Endothelial cell of umbilical vein (primary cell): ENCODE results near the gene TMC2. TPM values are rescaled to one million over a fixed set of nuclear protein-coding genes. Genes with fewer than 3 reads are reported as not detected.

Experiments
- BruUV-seq: library from RNA; stranded (reverse); fragments of 400-500 nt; replicated peaks from 2 replicates; lab custom pipeline; 2021; lab: Mats Ljungman, UMichigan
- CTCF ChIA-PET: fragments of 300-600, 350-600 bp; sonication (Branson Sonifier 250); formaldehyde crosslinking; loops from one replicate; lab custom pipeline; 2021; ENCODE audit warnings: antibody characterized with exemption, inconsistent platforms; lab: Charles Lee
- POLR2A ChIA-PET: fragments of 300-600, 350-600 bp; sonication (Branson Sonifier 250); formaldehyde crosslinking; loops from one replicate; lab custom pipeline; 2021; ENCODE audit warnings: antibody characterized with exemption, inconsistent platforms; lab: Charles Lee
- DNase-seq: peaks from one replicate; pipeline ENCODE4 v3.0.0-alpha.2; 2011; ENCODE audit warnings: low read depth, low spot score
- FAIRE-seq: peaks from 2 replicates; lab custom pipeline; 2011; peaks lifted over from hg19 to GRCh38; lab: Jason Lieb, UNC
- H2AFZ ChIP-seq: 2 replicates; pipeline ENCODE4 v1.6.0; 2012; ENCODE audit warnings: low read depth, low read length, control low read depth, inconsistent platforms
- H3K27ac ChIP-seq: 2 replicates; pipeline ENCODE4 v1.5.1; 2011; ENCODE audit warnings: low read depth, mild to moderate bottlenecking, control low read depth, low read length, moderate library complexity; ENCODE audit not compliant: insufficient read depth
- H3K27me3 ChIP-seq, 2 experiments: 2 replicates each; pipeline versions ENCODE4 v1.6.0 to v1.6.1; 2011; ENCODE audit warnings: low read length in 2 of 2, mixed read lengths in 1 of 2; ENCODE audit not compliant: control insufficient read depth in 2 of 2, insufficient read depth in 2 of 2
- H3K36me3 ChIP-seq, 2 experiments: 2 replicates in 1 of 2; 3 replicates in 1 of 2; pipeline ENCODE4 v1.5.1; 2011; ENCODE audit warnings: low read length in 2 of 2, mild to moderate bottlenecking in 1 of 2, moderate library complexity in 1 of 2; ENCODE audit not compliant: control insufficient read depth in 2 of 2, insufficient read depth in 2 of 2; ENCODE audit errors: extremely low read depth in 1 of 2
- H3K4me1 ChIP-seq: 3 replicates; pipeline ENCODE4 v1.5.1; 2011; ENCODE audit warnings: mild to moderate bottlenecking, low read length; ENCODE audit not compliant: control insufficient read depth, insufficient read depth; ENCODE audit errors: extremely low read depth
- H3K4me2 ChIP-seq: 2 replicates; pipeline ENCODE4 v1.6.1; 2011; ENCODE audit warnings: low read length, control low read depth, mixed read lengths; ENCODE audit not compliant: insufficient read depth
- H3K4me3 ChIP-seq, 3 experiments: fragments of 200-600 bp in 1 of 3; sonication (generic), shearing (Covaris generic) in 1 of 3; replicated peaks in 1 of 3; 2 replicates each; pipeline ENCODE4 v1.5.1; 2011 to 2016; ENCODE audit warnings: control low read depth in 3 of 3, low read length in 3 of 3, mild to moderate bottlenecking in 2 of 3, inconsistent platforms in 1 of 3, low read depth in 1 of 3, moderate library complexity in 1 of 3; ENCODE audit not compliant: insufficient read depth in 1 of 3
- H3K79me2 ChIP-seq: 2 replicates; pipeline ENCODE4 v1.6.0; 2012; ENCODE audit warnings: low read length, inconsistent platforms; ENCODE audit not compliant: control insufficient read depth, insufficient read depth
- H3K9ac ChIP-seq: replicated peaks from 2 replicates; pipeline ENCODE3; 2011; ENCODE audit warnings: low read length, control low read depth; ENCODE audit not compliant: insufficient read depth; ENCODE audit errors: extremely low read depth
- H3K9me1 ChIP-seq: replicated peaks from 3 replicates; pipeline ENCODE4 v1.6.0; 2011; ENCODE audit warnings: mild to moderate bottlenecking, low read length; ENCODE audit not compliant: control insufficient read depth, insufficient read depth; ENCODE audit errors: extremely low read depth
- H3K9me3 ChIP-seq: replicated peaks from 2 replicates; pipeline ENCODE4 v1.5.1; 2012; ENCODE audit warnings: low read length, inconsistent platforms; ENCODE audit not compliant: control insufficient read depth, insufficient read depth
- H4K20me1 ChIP-seq: replicated peaks from 2 replicates; pipeline ENCODE3; 2011; ENCODE audit warnings: mild to moderate bottlenecking, low read length; ENCODE audit not compliant: control insufficient read depth, insufficient read depth; ENCODE audit errors: extremely low read depth
- CTCF ChIP-seq, 2 donors: IDR thresholded peaks; 1 replicate in 1 of 2; 2 replicates in 1 of 2; pipeline ENCODE4 v1.5.1; 2011; ENCODE audit warnings: low read length in 2 of 2, mild to moderate bottlenecking in 2 of 2, moderate library complexity in 2 of 2, control low read depth in 1 of 2, inconsistent platforms in 1 of 2, low read depth in 1 of 2; ENCODE audit not compliant: insufficient read depth in 1 of 2; ENCODE audit errors: extremely low read depth in 1 of 2
- EZH2 ChIP-seq: IDR thresholded peaks from 2 replicates; pipeline ENCODE4 v1.6.1; 2012; ENCODE audit warnings: borderline replicate concordance, low read depth, mild to moderate bottlenecking, moderate library complexity, low read length, inconsistent platforms; ENCODE audit not compliant: severe bottlenecking
- FOS ChIP-seq: IDR thresholded peaks from 2 replicates; pipeline ENCODE4 v1.6.1; 2011; ENCODE audit warnings: mild to moderate bottlenecking, low read length, moderate library complexity, borderline replicate concordance; ENCODE audit not compliant: insufficient read depth
- GATA2 ChIP-seq: IDR thresholded peaks from 2 replicates; pipeline ENCODE4 v1.7.0; 2011; ENCODE audit warnings: low read depth, mild to moderate bottlenecking, moderate library complexity, mixed read lengths, low read length; ENCODE audit not compliant: insufficient read length, insufficient read depth
- JUN ChIP-seq: IDR thresholded peaks from 2 replicates; pipeline ENCODE4 v1.6.1; 2011; ENCODE audit warnings: borderline replicate concordance, low read depth; ENCODE audit not compliant: insufficient read length, insufficient read depth
- MAX ChIP-seq: IDR thresholded peaks from 2 replicates; pipeline ENCODE4 v1.6.1; 2011; ENCODE audit not compliant: insufficient read depth, insufficient read length
- MYC ChIP-seq: IDR thresholded peaks from one replicate; pipeline ENCODE4 v1.6.1; 2011; ENCODE audit warnings: mild to moderate bottlenecking, low read depth, low read length
- POLR2A ChIP-seq: IDR thresholded peaks from 2 replicates; pipeline ENCODE4 v1.6.1; 2012; ENCODE audit warnings: low read depth, mild to moderate bottlenecking, control low read depth, low read length
- POLR2AphosphoS5 ChIP-seq: IDR thresholded peaks from 2 replicates; pipeline ENCODE4 v1.6.1; 2012; ENCODE audit warnings: low read depth, mild to moderate bottlenecking, control low read depth, low read length, moderate library complexity; ENCODE audit not compliant: insufficient read depth
- dilution Hi-C: fragments of 300-500 bp; cut with MboI; formaldehyde crosslinking; loops from one replicate; pipeline ENCODE4 v1.15.0; 2019; ENCODE audit warnings: low sequenced_read_pairs; ENCODE audit not compliant: extremely low pct_ligation_motif_present
- intact Hi-C: fragments of 100-400 bp; cut with micrococcal nuclease; formaldehyde crosslinking; loops from one replicate; pipeline ENCODE4 v1.10.0; 2022
- polyA plus RNA-seq, 4 experiments: library from polyadenylated mRNA; depleted of rRNA in 3 of 4; stranded (reverse) in 3 of 4; unstranded in 1 of 4; fragments of >200 nt; gene quantifications; 2 replicates each; pipeline versions ENCODE4 v1.2.1 to v1.2.3, GENCODE V29; 2011 to 2012; ENCODE audit warnings: missing spikeins in 1 of 4
- total RNA-seq: library from RNA; stranded (reverse); gene quantifications from 2 replicates; pipeline ENCODE4 v1.2.3, GENCODE V29; 2021

The TMC2 gene
- total and polyA plus RNA-seq, 2 donors (not counting 3 experiments of a cell fraction or from before 2014, with no cell fraction given), result not detected

GRCh38 chr20:2519115-2519809, 17.1 kb upstream of the TMC2 start:
- CTCF ChIA-PET, result interaction anchor here (0.6 to 5.5 kb wide), 2 partner anchors 8 to 10 kb away, joined by 3 to 99 read pairs; partner anchors contain the start of gene ZNF343

More at GRCh38 chr20:2519115-2519809, 17.1 kb upstream of the TMC2 start:
- no TSS peak for BruUV-seq
- H3K79me2 ChIP-seq, result no peaks in the 10 kb centered on the region
- no peaks in the 10 kb centered on the region for H4K20me1 ChIP-seq
- no peak overlapping the region for H3K27ac ChIP-seq
- DNase-seq, result no peak
- H3K9me3 ChIP-seq, result no peaks in the 10 kb centered on the region
- dilution Hi-C loops, result no loop called here
- TF ChIP-seq CTCF (IDR thresholded peaks at IDR 0.05; ENCODE audit: extremely low read depth in 1 of 2, insufficient read depth in 1 of 2, low read depth in 1 of 2, low read length in 2 of 2), result no peak
- no peak for TF ChIP-seq POLR2AphosphoS5
- TF ChIP-seq EZH2, result no peak
- no peak for TF ChIP-seq JUN
- no peak for TF ChIP-seq FOS
- no peak for TF ChIP-seq GATA2
- no peak for TF ChIP-seq MAX
- no peak for TF ChIP-seq MYC
- TF ChIP-seq POLR2A, result no peak
- intact Hi-C loops, result no loop called here
- H3K4me2 ChIP-seq, result no peak overlapping the region
- H2AFZ ChIP-seq, result no peak overlapping the region
- POLR2A ChIA-PET, result no interaction called here
- H3K4me1 ChIP-seq, result peaks cover 3% of the 10 kb centered on the region
- no peak for FAIRE-seq
- no peak overlapping the region for H3K9ac ChIP-seq
- no peak overlapping the region for H3K4me3 ChIP-seq
- no peaks in the 10 kb centered on the region for H3K9me1 ChIP-seq
- H3K27me3 ChIP-seq, result no peaks in the 10 kb centered on the region
- H3K36me3 ChIP-seq, result no peaks in the 10 kb centered on the region
